Trophoblast cell (in vitro differentiated cells and primary cell): ENCODE measurements around the gene PLEKHA7.

Experiments used
- DNase-seq, 2 donors: peaks; one replicate each; pipeline ENCODE4 v3.0.0-alpha.2; 2016
- H2AFZ ChIP-seq: 2 replicates; pipeline ENCODE4 v1.6.1; 2013; ENCODE audit warnings: low read length, moderate library complexity, mild to moderate bottlenecking; ENCODE audit not compliant: insufficient read depth, poor library complexity
- H2AK5ac ChIP-seq: 2 replicates; pipeline ENCODE4 v1.6.1; 2013; ENCODE audit warnings: mild to moderate bottlenecking, low read length
- H2BK120ac ChIP-seq: 2 replicates; pipeline ENCODE4 v1.6.1; 2013; ENCODE audit warnings: low read length, mild to moderate bottlenecking, moderate library complexity; ENCODE audit not compliant: insufficient read depth, poor library complexity
- H2BK12ac ChIP-seq: 2 replicates; pipeline ENCODE4 v1.6.1; 2013; ENCODE audit warnings: mild to moderate bottlenecking, low read length, moderate library complexity
- H2BK5ac ChIP-seq: 2 replicates; pipeline ENCODE4 v1.6.1; 2013; ENCODE audit warnings: low read length, low read depth, moderate library complexity, mild to moderate bottlenecking; ENCODE audit not compliant: poor library complexity
- H3K14ac ChIP-seq: 2 replicates; pipeline ENCODE4 v1.6.1; 2013; ENCODE audit warnings: mild to moderate bottlenecking, low read length
- H3K18ac ChIP-seq: 2 replicates; pipeline ENCODE4 v1.6.1; 2013; ENCODE audit warnings: mild to moderate bottlenecking, low read length
- H3K23ac ChIP-seq: 2 replicates; pipeline ENCODE4 v1.6.1; 2013; ENCODE audit warnings: low read length
- H3K27ac ChIP-seq: 2 replicates; pipeline ENCODE4 v1.5.1; 2013; ENCODE audit warnings: low read depth, mild to moderate bottlenecking, inconsistent platforms, low read length, moderate library complexity
- H3K27me3 ChIP-seq: 2 replicates; pipeline ENCODE4 v1.6.1; 2013; ENCODE audit warnings: inconsistent platforms, mild to moderate bottlenecking, low read length, moderate library complexity; ENCODE audit not compliant: insufficient read depth
- H3K36me3 ChIP-seq, 2 experiments: 1 replicate in 1 of 2; 2 replicates in 1 of 2; pipeline ENCODE4 v1.6.1; 2013; ENCODE audit warnings: low read length in 2 of 2, mild to moderate bottlenecking in 2 of 2, moderate library complexity in 1 of 2; ENCODE audit not compliant: insufficient read depth in 2 of 2, control insufficient read depth in 1 of 2
- H3K4ac ChIP-seq: 2 replicates; pipeline ENCODE4 v1.6.1; 2013; ENCODE audit warnings: low read depth, mild to moderate bottlenecking, low read length, moderate library complexity
- H3K4me1 ChIP-seq, 2 experiments: 1 replicate in 1 of 2; 2 replicates in 1 of 2; pipeline ENCODE4 v1.6.1; 2013; ENCODE audit warnings: low read length in 2 of 2, mild to moderate bottlenecking in 2 of 2, moderate library complexity in 1 of 2; ENCODE audit not compliant: insufficient read depth in 2 of 2, control insufficient read depth in 1 of 2
- H3K4me2 ChIP-seq: 2 replicates; pipeline ENCODE4 v1.6.1; 2013; ENCODE audit warnings: inconsistent platforms, mild to moderate bottlenecking, low read length, moderate library complexity
- H3K4me3 ChIP-seq: 2 replicates; pipeline ENCODE4 v1.5.1; 2013; ENCODE audit warnings: mild to moderate bottlenecking, low read depth, low read length, inconsistent platforms
- H3K79me1 ChIP-seq: one replicate; pipeline ENCODE4 v1.6.1; 2013; ENCODE audit warnings: low read length
- H3K79me2 ChIP-seq: 2 replicates; pipeline ENCODE4 v1.6.1; 2013; ENCODE audit warnings: low read length, mild to moderate bottlenecking; ENCODE audit not compliant: control insufficient read depth, insufficient read depth, poor library complexity
- H3K9ac ChIP-seq: 2 replicates; pipeline ENCODE4 v1.6.1; 2013; ENCODE audit warnings: mild to moderate bottlenecking, low read length
- H3K9me3 ChIP-seq: 2 replicates; pipeline ENCODE4 v1.6.1; 2013; ENCODE audit warnings: low read depth, mild to moderate bottlenecking, control low read depth, inconsistent platforms, low read length; ENCODE audit not compliant: insufficient read depth
- H4K12ac ChIP-seq: 2 replicates; pipeline ENCODE4 v1.6.1; 2013; ENCODE audit warnings: low read depth, mild to moderate bottlenecking, low read length, moderate library complexity
- H4K8ac ChIP-seq: 2 replicates; pipeline ENCODE4 v1.6.1; 2013; ENCODE audit warnings: low read depth, mild to moderate bottlenecking, low read length, moderate library complexity
- H4K91ac ChIP-seq: one replicate; pipeline ENCODE4 v1.6.1; 2013; ENCODE audit warnings: low read depth, mild to moderate bottlenecking, low read length, moderate library complexity
- WGBS: extraction: QIAGEN DNeasy Blood & Tissue Kit; methylation state at CpG from one replicate; pipeline ENCODE4 v1.1.7; 2013; ENCODE audit warnings: missing lambda C conversion rate; ENCODE audit not compliant: insufficient read length, insufficient coverage; ENCODE audit errors: extremely low coverage; 5-methylcytosine and 5-hydroxymethylcytosine counted together

Gene PLEKHA7

GRCh38 chr11:16935518-16936302 lies 78.5 kb downstream of the PLEKHA7 start:
- H3K79me2 ChIP-seq: no peaks in the 10 kb centered on the region
- H2AFZ ChIP-seq: no peak overlapping the region
- H3K14ac ChIP-seq: no peak overlapping the region
- H3K18ac ChIP-seq: no peak overlapping the region
- no peak overlapping the region for H3K9ac ChIP-seq
- no peak overlapping the region for H4K8ac ChIP-seq
- H3K9me3 ChIP-seq: no peaks in the 10 kb centered on the region
- H3K4me1 ChIP-seq: peaks cover 13 to 14% of the 10 kb centered on the region in 2 experiments
- WGBS: no CpG with 5 or more reads among the region's 6 CpGs
- no peaks in the 10 kb centered on the region for H3K36me3 ChIP-seq
- H3K79me1 ChIP-seq: peaks cover 7% of the 10 kb centered on the region
- no peaks in the 10 kb centered on the region for H3K27me3 ChIP-seq
- H2AK5ac ChIP-seq: no peak overlapping the region
- no peak overlapping the region for H3K27ac ChIP-seq
- H4K12ac ChIP-seq: no peak overlapping the region
- H2BK12ac ChIP-seq: no peak overlapping the region
- no peak overlapping the region for H3K23ac ChIP-seq
- H3K4me3 ChIP-seq: no peak overlapping the region
- H2BK120ac ChIP-seq: no peak overlapping the region
- no peak overlapping the region for H2BK5ac ChIP-seq
- H3K4ac ChIP-seq: no peak overlapping the region
- no peak overlapping the region for H3K4me2 ChIP-seq
- no peak overlapping the region for H4K91ac ChIP-seq
- DNase-seq: peak; percentile 41 to 56

- no peaks in the 10 kb centered on the region for H3K79me2 ChIP-seq
- peak overlapping the region; percentile 62 for H4K91ac ChIP-seq
- H3K23ac ChIP-seq: no peak overlapping the region
- no peak overlapping the region for H3K9ac ChIP-seq
- H3K27ac ChIP-seq: peak overlapping the region; percentile 57
- no peak overlapping the region for H3K4me2 ChIP-seq
- no peaks in the 10 kb centered on the region for H3K9me3 ChIP-seq
- H2BK12ac ChIP-seq: peak overlapping the region; percentile 70
- H3K4ac ChIP-seq: peak overlapping the region; percentile 4
- no peak overlapping the region for H3K18ac ChIP-seq
- H3K4me1 ChIP-seq: peaks cover 11 to 13% of the 10 kb centered on the region in 2 experiments
- H3K79me1 ChIP-seq: peaks cover 7% of the 10 kb centered on the region
- no peaks in the 10 kb centered on the region for H3K27me3 ChIP-seq
- H4K12ac ChIP-seq: no peak overlapping the region
- H3K4me3 ChIP-seq: no peak overlapping the region
- H2BK120ac ChIP-seq: peak overlapping the region; percentile 55
- WGBS: no CpG with 5 or more reads among the region's 8 CpGs
- no peaks in the 10 kb centered on the region for H3K36me3 ChIP-seq
- H2BK5ac ChIP-seq: peak overlapping the region; percentile 11
- no peak overlapping the region for H2AFZ ChIP-seq
- peak in 1 of 2 donors; percentile 33 for DNase-seq
- H2AK5ac ChIP-seq: no peak overlapping the region
- peak overlapping the region; percentile 67 for H3K14ac ChIP-seq
- peak overlapping the region; percentile 26 for H4K8ac ChIP-seq
Measured at GRCh38 chr11:16933756-16934603, 80.2 kb downstream of the PLEKHA7 start.

GRCh38 chr11:16933291-16933690 lies 80.9 kb downstream of the PLEKHA7 start:
- no peak for DNase-seq
- H3K14ac ChIP-seq: peak overlapping the region; percentile 67
- H4K12ac ChIP-seq: no peak overlapping the region
- peaks cover 7% of the 10 kb centered on the region for H3K79me1 ChIP-seq
- no peaks in the 10 kb centered on the region for H3K79me2 ChIP-seq
- no peak overlapping the region for H2AFZ ChIP-seq
- WGBS: no CpG with 5 or more reads among the region's 1 CpG
- H3K23ac ChIP-seq: no peak overlapping the region
- no peaks in the 10 kb centered on the region for H3K27me3 ChIP-seq
- H4K8ac ChIP-seq: peak overlapping the region; percentile 58
- H4K91ac ChIP-seq: peak overlapping the region; percentile 62
- H3K18ac ChIP-seq: peak overlapping the region; percentile 68
- no peaks in the 10 kb centered on the region for H3K9me3 ChIP-seq
- H2BK5ac ChIP-seq: peak overlapping the region; percentile 36
- no peak overlapping the region for H3K4me3 ChIP-seq
- peak overlapping the region; percentile 89 for H2BK12ac ChIP-seq
- H3K36me3 ChIP-seq: no peaks in the 10 kb centered on the region
- H3K4ac ChIP-seq: no peak overlapping the region
- H3K4me2 ChIP-seq: no peak overlapping the region
- no peak overlapping the region for H3K9ac ChIP-seq
- peak overlapping the region; percentile 57 for H3K27ac ChIP-seq
- H3K4me1 ChIP-seq: peaks cover 11 to 13% of the 10 kb centered on the region in 2 experiments
- peak overlapping the region; percentile 55 for H2BK120ac ChIP-seq
- peak overlapping the region; percentile 82 for H2AK5ac ChIP-seq

GRCh38 chr11:16928044-16928443 lies 86.2 kb downstream of the PLEKHA7 start:
- no peak overlapping the region for H3K23ac ChIP-seq
- H2AK5ac ChIP-seq: no peak overlapping the region
- no peaks in the 10 kb centered on the region for H3K36me3 ChIP-seq
- no peak overlapping the region for H4K8ac ChIP-seq
- H3K18ac ChIP-seq: no peak overlapping the region
- H2BK120ac ChIP-seq: no peak overlapping the region
- peaks cover 32% of the 10 kb centered on the region for H3K79me1 ChIP-seq
- WGBS: no CpG with 5 or more reads among the region's 4 CpGs
- H3K9me3 ChIP-seq: no peaks in the 10 kb centered on the region
- H3K27me3 ChIP-seq: no peaks in the 10 kb centered on the region
- no peak overlapping the region for H3K4ac ChIP-seq
- H4K91ac ChIP-seq: no peak overlapping the region
- no peak overlapping the region for H4K12ac ChIP-seq
- no peak overlapping the region for H2AFZ ChIP-seq
- H3K27ac ChIP-seq: no peak overlapping the region
- H3K79me2 ChIP-seq: peaks cover 17% of the 10 kb centered on the region
- peaks cover 25 to 26% of the 10 kb centered on the region in 2 experiments for H3K4me1 ChIP-seq
- H2BK12ac ChIP-seq: no peak overlapping the region
- DNase-seq: no peak
- H3K14ac ChIP-seq: no peak overlapping the region
- H3K9ac ChIP-seq: no peak overlapping the region
- H3K4me3 ChIP-seq: no peak overlapping the region
- no peak overlapping the region for H3K4me2 ChIP-seq
- H2BK5ac ChIP-seq: no peak overlapping the region
